Loucy (cell line): ENCODE measurements around the gene KCND2.

Source experiments
- H2AFZ ChIP-seq: fragments of 200-600 bp; sonication (generic); 2 replicates; pipeline ENCODE4 v1.6.0; 2016; ENCODE audit warnings: antibody characterized with exemption, mild to moderate bottlenecking, low read length, moderate library complexity
- H3F3A ChIP-seq: fragments of 200-600 bp; 2 replicates; pipeline ENCODE4 v1.6.0; 2016; ENCODE audit warnings: antibody characterized with exemption, low read depth, mild to moderate bottlenecking
- H3K27me3 ChIP-seq: fragments of 200-600 bp; sonication (generic); 2 replicates; pipeline ENCODE4 v1.6.1; 2014; ENCODE audit warnings: low read length, mild to moderate bottlenecking; ENCODE audit not compliant: insufficient read depth, poor library complexity, severe bottlenecking
- H3K36me3 ChIP-seq: fragments of 200-600 bp; sonication (generic); 2 replicates; pipeline ENCODE4 v1.6.1; 2016; ENCODE audit warnings: low read length; ENCODE audit not compliant: insufficient read depth
- H3K4me1 ChIP-seq: fragments of 200-600 bp; sonication (generic); 2 replicates; pipeline ENCODE4 v1.5.1; 2014; ENCODE audit warnings: low read length, mild to moderate bottlenecking; ENCODE audit not compliant: insufficient read depth, poor library complexity, severe bottlenecking
- H3K4me2 ChIP-seq: fragments of 200-600 bp; sonication (generic); 2 replicates; pipeline ENCODE4 v1.6.0; 2014; ENCODE audit warnings: antibody characterized with exemption, low read length, low read depth, mild to moderate bottlenecking; ENCODE audit not compliant: poor library complexity, severe bottlenecking
- H3K4me3 ChIP-seq: fragments of 200-600 bp; sonication (generic); 2 replicates; pipeline ENCODE4 v1.5.1; 2014; ENCODE audit warnings: low read length, mild to moderate bottlenecking, mixed read lengths; ENCODE audit not compliant: poor library complexity, severe bottlenecking
- H3K79me2 ChIP-seq: fragments of 200-600 bp; sonication (generic); 2 replicates; pipeline ENCODE4 v1.6.1; 2014; ENCODE audit warnings: low read length; ENCODE audit not compliant: insufficient read depth
- H3K9ac ChIP-seq: fragments of 200-600 bp; sonication (generic); 2 replicates; pipeline ENCODE4 v1.6.0; 2014; ENCODE audit warnings: mild to moderate bottlenecking, low read depth, low read length, moderate library complexity; ENCODE audit not compliant: poor library complexity, severe bottlenecking
- H3K9me2 ChIP-seq: fragments of 200-600 bp; sonication (generic); replicated peaks from 2 replicates; pipeline ENCODE4 v1.6.1; 2016; ENCODE audit warnings: low read depth, low read length, mixed read lengths
- H3K9me3 ChIP-seq: fragments of 200-600 bp; sonication (generic); 2 replicates; pipeline ENCODE4 v1.6.1; 2014; ENCODE audit warnings: mild to moderate bottlenecking, antibody characterized with exemption, low read length, low read depth; ENCODE audit not compliant: insufficient read depth
- H4K20me1 ChIP-seq: fragments of 200-600 bp; sonication (generic); 2 replicates; pipeline ENCODE4 v1.6.0; 2014; ENCODE audit warnings: antibody characterized with exemption, low read length, mild to moderate bottlenecking; ENCODE audit not compliant: insufficient read depth, poor library complexity, severe bottlenecking
- EZH2phosphoT487 ChIP-seq: fragments of 200-600 bp; IDR thresholded peaks from 2 replicates; pipeline ENCODE4 v1.6.1; 2018; ENCODE audit warnings: antibody characterized with exemption, mild to moderate bottlenecking, moderate library complexity, borderline replicate concordance
- TF ChIP-seq, protein P1 (sequence below): fragments of 200-600 bp; sonication (generic); conservative IDR thresholded peaks from 2 replicates; pipeline ENCODE4 v1.5.1; 2014; ENCODE audit warnings: mild to moderate bottlenecking, antibody characterized with exemption, low read length

KCND2 gene

DNA sequence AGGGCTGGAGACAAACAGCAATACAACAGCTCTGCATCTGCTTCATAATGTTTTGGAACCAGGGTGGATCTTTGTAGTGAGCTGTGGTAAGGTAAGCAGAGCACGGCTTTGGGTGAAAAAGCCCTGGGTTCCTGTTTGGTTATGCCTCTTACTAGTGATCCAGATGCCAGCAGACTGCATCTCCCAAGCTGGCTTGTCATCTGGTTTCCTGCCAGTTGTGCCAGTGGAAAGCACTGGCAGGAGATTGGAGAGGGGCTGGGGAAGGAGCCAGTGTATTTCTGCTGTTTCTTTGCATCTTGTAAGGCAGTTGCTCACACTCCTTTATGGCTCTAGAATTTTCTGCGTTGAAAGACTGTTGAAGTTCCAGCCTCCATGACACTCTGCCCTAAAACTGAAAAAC, 447.3 kb downstream of the KCND2 start:
- H2AFZ ChIP-seq, result no peak overlapping the region
- H3K79me2 ChIP-seq, result no peaks in the 10 kb centered on the region
- TF ChIP-seq, protein P1, sequence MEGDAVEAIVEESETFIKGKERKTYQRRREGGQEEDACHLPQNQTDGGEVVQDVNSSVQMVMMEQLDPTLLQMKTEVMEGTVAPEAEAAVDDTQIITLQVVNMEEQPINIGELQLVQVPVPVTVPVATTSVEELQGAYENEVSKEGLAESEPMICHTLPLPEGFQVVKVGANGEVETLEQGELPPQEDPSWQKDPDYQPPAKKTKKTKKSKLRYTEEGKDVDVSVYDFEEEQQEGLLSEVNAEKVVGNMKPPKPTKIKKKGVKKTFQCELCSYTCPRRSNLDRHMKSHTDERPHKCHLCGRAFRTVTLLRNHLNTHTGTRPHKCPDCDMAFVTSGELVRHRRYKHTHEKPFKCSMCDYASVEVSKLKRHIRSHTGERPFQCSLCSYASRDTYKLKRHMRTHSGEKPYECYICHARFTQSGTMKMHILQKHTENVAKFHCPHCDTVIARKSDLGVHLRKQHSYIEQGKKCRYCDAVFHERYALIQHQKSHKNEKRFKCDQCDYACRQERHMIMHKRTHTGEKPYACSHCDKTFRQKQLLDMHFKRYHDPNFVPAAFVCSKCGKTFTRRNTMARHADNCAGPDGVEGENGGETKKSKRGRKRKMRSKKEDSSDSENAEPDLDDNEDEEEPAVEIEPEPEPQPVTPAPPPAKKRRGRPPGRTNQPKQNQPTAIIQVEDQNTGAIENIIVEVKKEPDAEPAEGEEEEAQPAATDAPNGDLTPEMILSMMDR, result no peak
- no peak for TF ChIP-seq EZH2phosphoT487
- no peaks in the 10 kb centered on the region for H3K27me3 ChIP-seq
- no peaks in the 10 kb centered on the region for H3K36me3 ChIP-seq
- no peaks in the 10 kb centered on the region for H3K4me1 ChIP-seq
- H3K9ac ChIP-seq, result no peak overlapping the region
- no peaks in the 10 kb centered on the region for H3K9me2 ChIP-seq
- no peak overlapping the region for H3K4me2 ChIP-seq
- no peaks in the 10 kb centered on the region for H3F3A ChIP-seq
- H3K4me3 ChIP-seq, result no peak overlapping the region
- no peaks in the 10 kb centered on the region for H4K20me1 ChIP-seq
- no peaks in the 10 kb centered on the region for H3K9me3 ChIP-seq

DNA sequence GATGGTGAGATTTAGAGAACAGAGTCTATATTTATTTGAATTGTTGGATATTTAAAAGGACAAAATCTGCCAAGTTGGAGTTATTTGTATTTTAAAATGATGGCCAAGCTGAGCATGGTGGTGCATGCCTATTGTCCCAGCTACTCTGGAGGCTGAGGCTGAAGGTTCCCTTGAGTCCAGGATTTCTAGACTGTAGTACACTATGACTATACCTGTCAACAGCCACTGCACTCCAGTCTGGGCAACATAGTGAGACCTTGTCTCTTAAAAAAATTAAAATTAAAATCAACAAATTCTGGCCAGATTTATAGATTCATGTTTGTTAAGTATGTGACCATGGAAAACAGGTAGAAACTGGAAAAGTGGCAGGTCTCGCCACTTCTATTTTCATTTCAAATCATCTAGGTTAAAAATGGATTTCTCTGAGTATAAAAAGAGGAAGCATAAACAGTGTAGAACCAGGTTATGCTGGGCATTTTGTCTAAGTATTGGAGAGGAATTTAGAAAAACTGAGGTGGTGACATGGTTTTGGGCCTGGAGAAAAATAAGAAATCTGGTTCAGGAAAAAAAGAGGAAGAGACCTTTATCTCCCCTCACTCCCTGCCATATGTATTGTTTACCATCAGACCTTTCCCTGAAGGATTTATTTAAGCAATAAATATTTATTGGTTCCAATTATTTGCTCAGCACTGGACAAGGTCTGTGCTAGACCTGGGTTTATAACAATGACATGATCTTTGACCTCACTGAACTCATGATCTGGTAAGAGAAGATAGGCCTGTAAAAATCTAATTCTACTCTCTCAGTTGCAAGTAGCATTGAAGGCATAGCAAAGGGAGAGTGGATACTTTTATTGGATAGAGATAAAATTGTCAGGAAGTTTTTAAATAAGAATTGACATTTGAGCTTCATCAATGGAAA, 450.8 kb downstream of the KCND2 start:
- Histone ChIP-seq H2AFZ (no peak overlapping the region), H3K9me3 (no peaks in the 10 kb centered on the region), H3K4me2 (no peak overlapping the region), H3K4me1 (no peaks in the 10 kb centered on the region), H3K4me3 (no peak overlapping the region), H3F3A (no peaks in the 10 kb centered on the region), H3K79me2 (no peaks in the 10 kb centered on the region), H3K9me2 (no peaks in the 10 kb centered on the region), H3K9ac (no peak overlapping the region), H4K20me1 (no peaks in the 10 kb centered on the region), H3K36me3 (no peaks in the 10 kb centered on the region), H3K27me3 (no peaks in the 10 kb centered on the region)
- TF ChIP-seq EZH2phosphoT487, result no peak
- TF ChIP-seq, protein P1, result no peak

DNA sequence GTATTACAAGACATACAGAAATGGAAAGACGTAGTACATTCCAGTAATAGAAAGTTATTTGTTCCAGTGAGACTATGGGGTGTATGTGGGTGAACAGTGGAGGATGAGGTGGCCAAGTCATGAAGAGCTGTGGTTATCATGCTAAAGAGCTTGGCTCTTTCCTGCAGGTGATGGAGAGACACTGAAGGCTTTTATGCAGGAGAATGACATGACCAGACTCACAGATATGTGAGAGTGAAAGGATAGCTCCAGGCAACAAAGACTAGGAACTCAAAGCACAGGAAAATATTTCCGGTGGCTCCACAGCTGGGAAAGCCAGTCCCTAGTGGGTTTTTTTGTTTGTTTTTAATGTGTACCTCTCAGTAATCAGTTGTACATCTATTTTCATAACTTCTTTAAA, 451.5 kb downstream of the KCND2 start:
- Histone ChIP-seq H3F3A (no peaks in the 10 kb centered on the region), H3K27me3 (no peaks in the 10 kb centered on the region), H3K9me2 (no peaks in the 10 kb centered on the region), H3K9me3 (no peaks in the 10 kb centered on the region), H3K4me3 (no peak overlapping the region), H2AFZ (no peak overlapping the region), H4K20me1 (no peaks in the 10 kb centered on the region), H3K79me2 (no peaks in the 10 kb centered on the region), H3K36me3 (no peaks in the 10 kb centered on the region), H3K4me1 (no peaks in the 10 kb centered on the region), H3K4me2 (no peak overlapping the region), H3K9ac (no peak overlapping the region)
- TF ChIP-seq, protein P1, result no peak
- no peak for TF ChIP-seq EZH2phosphoT487
